Prostate gland (tissue), 2 donors: ENCODE measurements around the gene LCOR.

Experiments
- CTCF ChIP-seq, 4 experiments: fragments of 200-600 bp in 2 of 4; fragments of 450-650 bp in 2 of 4; sonication (generic) in 2 of 4; IDR thresholded peaks; 1 replicate in 3 of 4; 2 replicates in 1 of 4; pipeline ENCODE4 v1.5.1; 2016 to 2019; ENCODE audit warnings: antibody characterized with exemption in 4 of 4, mild to moderate bottlenecking in 2 of 4, moderate library complexity in 2 of 4
- POLR2A ChIP-seq: fragments of 450-650 bp; IDR thresholded peaks from one replicate; pipeline ENCODE4 v1.6.1; 2016; ENCODE audit warnings: antibody characterized with exemption, mild to moderate bottlenecking
- POLR2AphosphoS5 ChIP-seq: sonication (generic); formaldehyde crosslinking; IDR thresholded peaks from one replicate; pipeline ENCODE4 v1.6.1; 2017; ENCODE audit warnings: antibody characterized with exemption

GRCh38 chr10:96890172-96890513 lies 58.0 kb downstream of the LCOR start:
- no peak for TF ChIP-seq CTCF (IDR thresholded peaks at IDR 0.05)
- no peak for TF ChIP-seq POLR2AphosphoS5
- TF ChIP-seq POLR2A, result no peak
